ENCODE measurements around the gene NLRP11.

DNA sequence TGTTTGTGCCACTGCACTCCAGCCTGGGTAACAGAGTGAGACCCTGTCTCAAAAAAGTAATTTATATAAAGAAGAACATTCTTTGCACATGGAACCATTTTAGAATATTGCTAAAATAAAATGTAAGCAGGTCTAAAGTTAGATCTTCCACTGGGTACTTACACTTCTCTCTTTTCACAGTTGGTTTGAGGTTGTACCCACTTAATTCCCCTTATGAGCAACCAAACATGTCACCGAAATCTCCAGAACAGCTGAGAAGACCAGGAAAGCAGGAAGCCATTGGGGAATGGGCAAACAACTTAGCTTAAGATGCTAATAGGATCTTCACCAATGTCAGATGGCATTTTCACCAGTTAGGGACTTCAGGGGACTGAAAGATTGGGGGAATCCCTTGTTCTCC, 23.4 kb upstream of the NLRP11 start:
- TF ChIP-seq FOXM1 (IDR thresholded peaks at IDR 0.05; ENCODE audit: borderline replicate concordance) (no peak), ELF4 (IDR thresholded peaks at IDR 0.05) (no peak), SP1 (IDR thresholded peaks at IDR 0.05) (no peak), BHLHE40 (IDR thresholded peaks at IDR 0.05; ENCODE audit: borderline replicate concordance) (no peak), L3MBTL2 (conservative IDR thresholded peaks at IDR 0.05) (no peak), FOXA1 (IDR thresholded peaks at IDR 0.05) (no peak)

Data from HEK293T (cell line).